ENCODE results near the gene EXOSC5.

The EXOSC5 gene

GRCh38 chr19:41341669-41342490 is 55.3 kb downstream of the EXOSC5 start:
- no peak for DNase-seq (ENCODE audit: low spot score)

- no peak for DNase-seq (ENCODE audit: low spot score)
Observed at GRCh38 chr19:41339936-41340335, 57.2 kb downstream of the EXOSC5 start.

Measured in Ammon's horn (tissue), 1 donor.